ENCODE measurements around the gene SORCS3.

Gene SORCS3

GRCh38 chr10:104646146-104646545, 5.1 kb downstream of the SORCS3 start:
- DNase-seq (ENCODE audit: insufficient read length, low spot score) (no peak), FAIRE-seq (no peak)
- TF ChIP-seq CTCF (IDR thresholded peaks at IDR 0.05; ENCODE audit: insufficient read depth, missing control alignments) = no peak

GRCh38 chr10:104648421-104648820, 7.3 kb downstream of the SORCS3 start:
- TF ChIP-seq CTCF (IDR thresholded peaks at IDR 0.05; ENCODE audit: insufficient read depth, missing control alignments) = no peak
- FAIRE-seq = no peak
- DNase-seq (ENCODE audit: insufficient read length, low spot score) = no peak

- DNase-seq (ENCODE audit: insufficient read length, low spot score) = no peak
These were observed 9.0 kb downstream of the SORCS3 start for GRCh38 chr10:104650072-104650471.

GRCh38 chr10:104650635-104651331, 9.7 kb downstream of the SORCS3 start:
- no peak for TF ChIP-seq CTCF (IDR thresholded peaks at IDR 0.05; ENCODE audit: insufficient read depth, missing control alignments)
- DNase-seq (ENCODE audit: insufficient read length, low spot score) (no peak), FAIRE-seq (no peak)

More at GRCh38 chr10:104650072-104650471, 9.0 kb downstream of the SORCS3 start:
- FAIRE-seq = no peak
- TF ChIP-seq CTCF (IDR thresholded peaks at IDR 0.05; ENCODE audit: insufficient read depth, missing control alignments) = peak; percentile 19

GRCh38 chr10:104657036-104657435, 15.9 kb downstream of the SORCS3 start:
- FAIRE-seq (no peak), DNase-seq (ENCODE audit: insufficient read length, low spot score) (no peak)
- TF ChIP-seq CTCF (IDR thresholded peaks at IDR 0.05; ENCODE audit: insufficient read depth, missing control alignments) = no peak

- DNase-seq (ENCODE audit: insufficient read length, low spot score) (no peak), FAIRE-seq (no peak)
- TF ChIP-seq CTCF (IDR thresholded peaks at IDR 0.05; ENCODE audit: insufficient read depth, missing control alignments) = no peak
These were observed 16.4 kb downstream of the SORCS3 start for GRCh38 chr10:104657457-104657856.

- no peak for DNase-seq (ENCODE audit: insufficient read length, low spot score)
- no peak for TF ChIP-seq CTCF (IDR thresholded peaks at IDR 0.05; ENCODE audit: insufficient read depth, missing control alignments)
- no peak for FAIRE-seq
These were observed 17.0 kb downstream of the SORCS3 start for GRCh38 chr10:104658067-104658466.

Data from D721Med (cell line).